Stomach (tissue), 9 donors: ENCODE results near the gene OSCAR. TPM values are rescaled to one million over a fixed set of nuclear protein-coding genes. Genes with fewer than 3 reads are reported as not detected.
"Not testable (repeated sequence)": the region's sequence is repeated elsewhere in the genome, so short reads cannot be mapped to it uniquely, and the experiment has no call there.

Experiments used
- DNase-seq, 2 donors: peaks; one replicate each; pipeline versions ENCODE4 v3.0.0 to v3.0.0-alpha.2; 2013 to 2019
- H3K27ac ChIP-seq, 5 donors: fragments of 200-600 bp in 4 of 5; sonication (generic) in 4 of 5; one replicate each; pipeline ENCODE4 v1.5.1; 2013 to 2019; ENCODE audit warnings: mild to moderate bottlenecking in 1 of 5, moderate library complexity in 1 of 5
- H3K27me3 ChIP-seq, 3 donors: fragments of 200-600 bp; sonication (generic); one replicate each; pipeline ENCODE4 v1.5.1; 2017 to 2019; ENCODE audit warnings: mixed run types in 1 of 3
- H3K36me3 ChIP-seq, 4 donors: fragments of 200-600 bp; sonication (generic); 1 replicate in 3 of 4; 2 replicates in 1 of 4; pipeline ENCODE4 v1.5.1; 2016 to 2019
- H3K4me1 ChIP-seq, 4 donors: fragments of 200-600 bp; sonication (generic); one replicate each; pipeline ENCODE4 v1.5.1; 2016 to 2019
- H3K4me3 ChIP-seq, 4 donors: fragments of 200-600 bp; sonication (generic) in 3 of 4; one replicate each; pipeline ENCODE4 v1.5.1; 2016 to 2019; ENCODE audit warnings: mild to moderate bottlenecking in 1 of 4
- H3K9me3 ChIP-seq, 4 donors: fragments of 200-600 bp; sonication (generic); one replicate each; pipeline ENCODE4 v1.5.1; 2016 to 2019
- CTCF ChIP-seq, 7 experiments: fragments of 450-650 bp in 4 of 7; fragments of 200-600 bp in 3 of 7; sonication (generic) in 3 of 7; IDR thresholded peaks; one replicate each; pipeline ENCODE4 v1.5.1; 2016 to 2019; ENCODE audit warnings: antibody characterized with exemption in 7 of 7, control low read depth in 2 of 7, mild to moderate bottlenecking in 1 of 7
- EP300 ChIP-seq: sonication (generic); formaldehyde crosslinking; IDR thresholded peaks from one replicate; pipeline ENCODE4 v1.6.1; 2017; ENCODE audit warnings: antibody characterized with exemption
- POLR2A ChIP-seq, 4 donors: fragments of 450-650 bp; IDR thresholded peaks; one replicate each; pipeline ENCODE4 v1.6.1; 2016; ENCODE audit warnings: antibody characterized with exemption in 4 of 4, control low read depth in 2 of 4, mild to moderate bottlenecking in 1 of 4, moderate library complexity in 1 of 4
- POLR2AphosphoS5 ChIP-seq, 3 donors: sonication (generic); formaldehyde crosslinking; IDR thresholded peaks; one replicate each; pipeline ENCODE4 v1.6.1; 2016; ENCODE audit warnings: antibody characterized with exemption in 3 of 3
- WGBS, 5 donors: extraction: QIAGEN DNeasy Blood & Tissue Kit in 3 of 5; methylation state at CpG; one replicate each; pipeline versions ENCODE4 v1.1.5 to v1.1.7; 2013 to 2018; 5-methylcytosine and 5-hydroxymethylcytosine counted together
- intact Hi-C: fragments of 100-400 bp; cut with DNase I; formaldehyde crosslinking; loops from one replicate; pipeline ENCODE4 v1.15.1; 2023; ENCODE audit warnings: low total_unique reads
- polyA plus RNA-seq, 3 donors: library from polyadenylated mRNA; stranded (reverse); fragments of 200-250 nt; gene quantifications; one replicate each; pipeline ENCODE4 v1.2.3, GENCODE V29; 2013
- total RNA-seq, 5 donors: library from RNA; depleted of rRNA; stranded (reverse); fragments of >200 nt; gene quantifications; one replicate each; pipeline versions ENCODE4 v1.1.0 to v1.2.3, GENCODE V29; 2014 to 2016
- donor health status: healthy with polysubstance abuse.
- donor health status: Bipolar disorder and iron deficiency.
- donor health status: healthy.

OSCAR gene
- total and polyA plus RNA-seq, 8 donors: 0.45 to 2.6 (median 0.88) TPM; not detected in 4

- TF ChIP-seq CTCF (IDR thresholded peaks at IDR 0.05): peak in 1 of 7 experiments; percentile 26
- TF ChIP-seq POLR2AphosphoS5 (IDR thresholded peaks at IDR 0.05): peak; percentile 76 to 96 (median 96)
- TF ChIP-seq POLR2A (IDR thresholded peaks at IDR 0.05): peak in 1 of 4 donors; percentile 29
- no peak for TF ChIP-seq EP300
- Histone ChIP-seq H3K27me3 (no peaks in the 10 kb centered on the region), H3K9me3 (no peaks in the 10 kb centered on the region), H3K4me3 (peak within 1 kb of the TSS; percentile 91 to 100 (median 95)), H3K36me3 (peaks cover 19 to 31% (median 27%) of the 10 kb centered on the region in 4 donors), H3K4me1 (peaks cover 15 to 30% (median 22%) of the 10 kb centered on the region in 4 donors), H3K27ac (peak within 1 kb of the TSS; percentile 72 to 88 (median 84))
- peak; percentile 98 to 100 for DNase-seq
- WGBS, 5 donors: 3 to 5% (median 3%) methylated on average over 29 to 54 of the region's 54 CpGs
- intact Hi-C loops: no loop called here
These were observed 2.0 kb upstream of the OSCAR start, which contains the start of gene NDUFA3 for GRCh38 chr19:54102421-54103169. NDUFA3 (plus strand) TSS chr19:54102855; CDS start chr19:54102879, 24 bp downstream.

- Histone ChIP-seq H3K27ac (peak overlapping the region in 1 of 5 donors; percentile 69), H3K27me3 (peaks cover 0 to 21% (median 19%) of the 10 kb centered on the region in 3 donors), H3K4me1 (peaks cover 15 to 50% (median 35%) of the 10 kb centered on the region in 4 donors), H3K4me3 (peak overlapping the region in 1 of 4 donors; percentile 20)
- H3K36me3 ChIP-seq, intact Hi-C loops, H3K9me3 ChIP-seq, DNase-seq: not testable (repeated sequence)
- WGBS, 5 donors: 73 to 82% (median 79%) methylated on average over 8 to 9 of the region's 9 CpGs
These were observed 724 bp downstream of the OSCAR start for GRCh38 chr19:54099903-54100255.

- WGBS, 5 donors: 80 to 90% (median 87%) methylated on average over 10 to 12 of the region's 12 CpGs
- peaks cover 15 to 45% (median 33%) of the 10 kb centered on the region in 4 donors for H3K4me1 ChIP-seq
- DNase-seq: no peak
- peaks cover 0 to 26% (median 19%) of the 10 kb centered on the region in 3 donors for H3K27me3 ChIP-seq
- TF ChIP-seq EP300 (no peak), POLR2A (IDR thresholded peaks at IDR 0.05) (no peak), CTCF (IDR thresholded peaks at IDR 0.05) (no peak), POLR2AphosphoS5 (IDR thresholded peaks at IDR 0.05) (no peak)
- peaks cover 0 to 3% (median 0%) of the 10 kb centered on the region in 4 donors for H3K36me3 ChIP-seq
- no peak overlapping the region for H3K27ac ChIP-seq
- H3K9me3 ChIP-seq: no peaks in the 10 kb centered on the region
- intact Hi-C loops: no loop called here
- no peak overlapping the region for H3K4me3 ChIP-seq
These were observed 1.3 kb downstream of the OSCAR start for GRCh38 chr19:54099190-54099902.

- H3K4me1 ChIP-seq: peaks cover 0 to 22% (median 13%) of the 10 kb centered on the region in 4 donors
- H3K4me3 ChIP-seq: peak overlapping the region in 3 of 4 donors; percentile 18 to 50 (median 49)
- H3K27ac ChIP-seq: peak overlapping the region in 2 of 5 donors; percentile 60 to 72
- 8 to 17% (median 11%) methylated on average over 14 of the region's 14 CpGs for WGBS, 5 donors
- peaks cover 0 to 31% (median 19%) of the 10 kb centered on the region in 3 donors for H3K27me3 ChIP-seq
- TF ChIP-seq POLR2A (IDR thresholded peaks at IDR 0.05) (no peak), EP300 (no peak), POLR2AphosphoS5 (IDR thresholded peaks at IDR 0.05) (no peak), CTCF (IDR thresholded peaks at IDR 0.05) (no peak)
- intact Hi-C loops: no loop called here
- H3K9me3 ChIP-seq: no peaks in the 10 kb centered on the region
- H3K36me3 ChIP-seq: no peaks in the 10 kb centered on the region
- no peak for DNase-seq
These were observed 3.9 kb downstream of the OSCAR start for GRCh38 chr19:54096617-54097106.
